GM06990 (cell line): ENCODE data around the gene ABLIM1.

Experiments
- DNase-seq: peaks from one replicate; pipeline ENCODE4 v3.0.0-alpha.2; 2011; ENCODE audit not compliant: insufficient read length; ENCODE audit errors: extremely low read depth
- H3K27me3 ChIP-seq: replicated peaks from 2 replicates; pipeline ENCODE4 v1.6.0; 2011; ENCODE audit warnings: low read length; ENCODE audit not compliant: control insufficient read depth, insufficient read depth
- H3K36me3 ChIP-seq: 2 replicates; pipeline ENCODE4 v1.5.1; 2011; ENCODE audit warnings: low read length; ENCODE audit not compliant: control insufficient read depth, insufficient read depth
- H3K4me3 ChIP-seq: replicated peaks from 2 replicates; pipeline ENCODE4 v1.5.1; 2011; ENCODE audit warnings: low read depth, mild to moderate bottlenecking, control low read depth, low read length
- TF ChIP-seq, protein P1 (sequence below): IDR thresholded peaks from 2 replicates; pipeline ENCODE4 v1.5.1; 2011; ENCODE audit warnings: low read length, control low read depth, mild to moderate bottlenecking, inconsistent platforms; ENCODE audit not compliant: insufficient read depth, poor library complexity, severe bottlenecking

The ABLIM1 gene

GRCh38 chr10:114442091-114442630, 215.9 kb downstream of the ABLIM1 start:
- Histone ChIP-seq H3K4me3 (no peak overlapping the region), H3K27me3 (no peaks in the 10 kb centered on the region), H3K36me3 (peaks cover 3% of the 10 kb centered on the region)
- no peak for DNase-seq
- TF ChIP-seq, protein P1, sequence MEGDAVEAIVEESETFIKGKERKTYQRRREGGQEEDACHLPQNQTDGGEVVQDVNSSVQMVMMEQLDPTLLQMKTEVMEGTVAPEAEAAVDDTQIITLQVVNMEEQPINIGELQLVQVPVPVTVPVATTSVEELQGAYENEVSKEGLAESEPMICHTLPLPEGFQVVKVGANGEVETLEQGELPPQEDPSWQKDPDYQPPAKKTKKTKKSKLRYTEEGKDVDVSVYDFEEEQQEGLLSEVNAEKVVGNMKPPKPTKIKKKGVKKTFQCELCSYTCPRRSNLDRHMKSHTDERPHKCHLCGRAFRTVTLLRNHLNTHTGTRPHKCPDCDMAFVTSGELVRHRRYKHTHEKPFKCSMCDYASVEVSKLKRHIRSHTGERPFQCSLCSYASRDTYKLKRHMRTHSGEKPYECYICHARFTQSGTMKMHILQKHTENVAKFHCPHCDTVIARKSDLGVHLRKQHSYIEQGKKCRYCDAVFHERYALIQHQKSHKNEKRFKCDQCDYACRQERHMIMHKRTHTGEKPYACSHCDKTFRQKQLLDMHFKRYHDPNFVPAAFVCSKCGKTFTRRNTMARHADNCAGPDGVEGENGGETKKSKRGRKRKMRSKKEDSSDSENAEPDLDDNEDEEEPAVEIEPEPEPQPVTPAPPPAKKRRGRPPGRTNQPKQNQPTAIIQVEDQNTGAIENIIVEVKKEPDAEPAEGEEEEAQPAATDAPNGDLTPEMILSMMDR = no peak

- TF ChIP-seq, protein P1 = no peak
- Histone ChIP-seq H3K4me3 (no peak overlapping the region), H3K36me3 (peaks cover 3% of the 10 kb centered on the region), H3K27me3 (no peaks in the 10 kb centered on the region)
- DNase-seq = no peak
Observed at GRCh38 chr10:114441107-114441506, 217.0 kb downstream of the ABLIM1 start.

- peaks cover 3% of the 10 kb centered on the region for H3K36me3 ChIP-seq
- TF ChIP-seq, protein P1 = peak; percentile 45
- H3K4me3 ChIP-seq = no peak overlapping the region
- H3K27me3 ChIP-seq = no peaks in the 10 kb centered on the region
- DNase-seq = no peak
Observed at GRCh38 chr10:114437473-114438292, 220.4 kb downstream of the ABLIM1 start.

DNA sequence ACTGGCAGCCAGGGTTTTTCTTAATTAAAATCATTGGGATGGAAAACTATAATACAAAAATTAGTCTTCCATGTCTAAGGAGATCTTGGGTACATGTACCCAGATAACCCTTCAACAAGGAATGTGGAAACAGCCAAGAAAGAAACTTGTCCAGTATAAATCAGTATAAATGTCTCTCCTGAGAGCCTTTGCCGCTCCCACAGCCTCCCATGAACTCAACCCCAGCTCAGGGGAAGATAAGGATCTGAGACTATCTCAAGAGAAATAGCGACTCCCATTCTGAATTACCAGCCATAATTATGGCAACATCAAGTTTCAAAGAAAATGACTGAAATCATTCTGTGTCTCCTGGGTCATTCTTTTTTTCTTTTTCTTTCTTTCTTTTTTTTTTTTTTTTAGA, 221.1 kb downstream of the ABLIM1 start:
- peaks cover 3% of the 10 kb centered on the region for H3K36me3 ChIP-seq
- no peak overlapping the region for H3K4me3 ChIP-seq
- TF ChIP-seq, protein P1 = no peak
- H3K27me3 ChIP-seq = no peaks in the 10 kb centered on the region
- DNase-seq = no peak

- no peak for DNase-seq
- Histone ChIP-seq H3K27me3 (no peaks in the 10 kb centered on the region), H3K4me3 (no peak overlapping the region), H3K36me3 (no peaks in the 10 kb centered on the region)
- TF ChIP-seq, protein P1 = no peak
Observed at GRCh38 chr10:114432566-114433093, 225.4 kb downstream of the ABLIM1 start.
